HCT116 (cell line): Measurements from ENCODE around the gene DOCK1. TPM values are rescaled to one million over a fixed set of nuclear protein-coding genes. Genes with fewer than 3 reads are reported as not detected.

ENCODE experiments used
- ATAC-seq: fragments of 200-7000 bp; cut with Tn5 transposase; 2 replicates; pipeline ENCODE4 v1.9.1; 2020; ENCODE audit warnings: mild to moderate bottlenecking, moderate library complexity
- BruUV-seq: library from RNA; stranded (reverse); fragments of 400-500 nt; replicated peaks from 2 replicates; lab custom pipeline; 2021; lab: Mats Ljungman, UMichigan
- CTCF ChIA-PET: fragments of 300-600 bp; sonication (Branson Sonifier 250); formaldehyde crosslinking; loops from one replicate; lab custom pipeline; 2021; ENCODE audit warnings: antibody characterized with exemption; lab: Charles Lee
- POLR2A ChIA-PET: fragments of 300-600, 350-600 bp; sonication (Branson Sonifier 250); formaldehyde crosslinking; loops from one replicate; lab custom pipeline; 2021; ENCODE audit warnings: antibody characterized with exemption; lab: Charles Lee
- RAD21 ChIA-PET, 2 experiments: fragments of 300-600 bp; sonication (Branson Sonifier 250); formaldehyde crosslinking; loops; one replicate each; lab custom pipeline; 2023; ENCODE audit warnings: low total read pairs in 2 of 2; ENCODE audit not compliant: uncharacterized antibody in 2 of 2, unreplicated experiment in 2 of 2, low non-redundant PET in 1 of 2; lab: Charles Lee
- DNase-seq: peaks from one replicate; pipeline ENCODE4 v3.0.0-alpha.2; 2010; ENCODE audit warnings: low read depth, low spot score
- H2AFZ ChIP-seq: fragments of 200-600 bp; shearing (Covaris generic), sonication (generic); 2 replicates; pipeline ENCODE4 v1.6.1; 2017; ENCODE audit warnings: low read depth, mixed run types, mixed read lengths, antibody characterized with exemption, low read length; ENCODE audit not compliant: poor library complexity, severe bottlenecking
- H3K27ac ChIP-seq: 2 replicates; pipeline ENCODE4 v1.5.1; 2012; ENCODE audit warnings: low read depth, low read length
- H3K27me3 ChIP-seq: fragments of 200-600 bp; sonication (generic); 2 replicates; pipeline ENCODE4 v1.6.1; 2016; ENCODE audit warnings: mixed run types, low read length, mixed read lengths; ENCODE audit not compliant: insufficient read depth
- H3K36me3 ChIP-seq, 2 experiments: fragments of 200-500 bp in 1 of 2; fragments of 200-600 bp in 1 of 2; sonication (Bioruptor generic) in 1 of 2; sonication (generic) in 1 of 2; 2 replicates each; pipeline versions ENCODE4 v1.5.1 to v1.6.1; 2014 to 2016; ENCODE audit warnings: low read length in 2 of 2, inconsistent platforms in 1 of 2, mixed read lengths in 1 of 2, mixed run types in 1 of 2; ENCODE audit not compliant: insufficient read depth in 2 of 2, control insufficient read depth in 1 of 2
- H3K4me1 ChIP-seq, 2 experiments: fragments of 200-600 bp in 1 of 2; sonication (generic) in 1 of 2; 2 replicates each; pipeline versions ENCODE4 v1.5.1 to v1.6.1; 2012 to 2017; ENCODE audit warnings: low read length in 2 of 2, inconsistent platforms in 1 of 2, mild to moderate bottlenecking in 1 of 2, mixed read lengths in 1 of 2, mixed run types in 1 of 2, moderate library complexity in 1 of 2; ENCODE audit not compliant: insufficient read depth in 2 of 2, control insufficient read depth in 1 of 2
- H3K4me2 ChIP-seq: fragments of 200-600 bp; sonication (generic); 2 replicates; pipeline ENCODE4 v1.6.1; 2017; ENCODE audit warnings: mixed run types, low read length, mixed read lengths
- H3K4me3 ChIP-seq, 2 experiments: fragments of 200-600 bp in 1 of 2; sonication (generic) in 1 of 2; replicated peaks in 1 of 2; 2 replicates each; pipeline ENCODE4 v1.5.1; 2011 to 2016; ENCODE audit warnings: low read length in 2 of 2, control low read depth in 1 of 2, low read depth in 1 of 2, mild to moderate bottlenecking in 1 of 2, mixed read lengths in 1 of 2, mixed run types in 1 of 2
- H3K79me2 ChIP-seq: fragments of 200-600 bp; sonication (generic); 2 replicates; pipeline ENCODE4 v1.6.1; 2017; ENCODE audit warnings: mild to moderate bottlenecking, mixed run types, low read length, moderate library complexity, mixed read lengths; ENCODE audit not compliant: insufficient read depth
- H3K9ac ChIP-seq: fragments of 200-600 bp; sonication (generic); 2 replicates; pipeline ENCODE4 v1.6.1; 2016; ENCODE audit warnings: low read length, mixed read lengths
- H3K9me2 ChIP-seq: fragments of 200-600 bp; sonication (generic), shearing (Covaris generic); 2 replicates; pipeline ENCODE4 v1.6.1; 2017; ENCODE audit warnings: mixed run types, mild to moderate bottlenecking, moderate library complexity; ENCODE audit not compliant: insufficient read depth
- H3K9me3 ChIP-seq, 2 experiments: fragments of 200-500 bp in 1 of 2; fragments of 200-600 bp in 1 of 2; sonication (Bioruptor generic) in 1 of 2; sonication (generic) in 1 of 2; 2 replicates each; pipeline ENCODE4 v1.6.1; 2014 to 2017; ENCODE audit warnings: low read length in 2 of 2, mixed read lengths in 2 of 2, inconsistent platforms in 1 of 2, low read depth in 1 of 2, mild to moderate bottlenecking in 1 of 2, mixed run types in 1 of 2, moderate library complexity in 1 of 2; ENCODE audit not compliant: control insufficient read depth in 1 of 2, insufficient read depth in 1 of 2
- H4K20me1 ChIP-seq: fragments of 200-600 bp; sonication (generic), shearing (Covaris generic); 2 replicates; pipeline ENCODE4 v1.6.1; 2017; ENCODE audit warnings: mixed run types, mild to moderate bottlenecking, moderate library complexity; ENCODE audit not compliant: insufficient read depth
- CEBPB ChIP-seq: IDR thresholded peaks from 2 replicates; pipeline ENCODE4 v1.6.1; 2012; ENCODE audit warnings: low read depth
- EZH2phosphoT487 ChIP-seq: fragments of 200-600 bp; IDR thresholded peaks from 2 replicates; pipeline ENCODE4 v1.6.1; 2018; ENCODE audit warnings: antibody characterized with exemption, borderline replicate concordance
- POLR2A ChIP-seq: IDR thresholded peaks from 2 replicates; pipeline ENCODE4 v1.7.0; 2011; ENCODE audit warnings: borderline replicate concordance; ENCODE audit not compliant: insufficient read depth, insufficient read length; ENCODE audit errors: extremely low read depth
- TCF7L2 ChIP-seq: IDR thresholded peaks from 2 replicates; pipeline ENCODE4 v1.7.0; 2011; ENCODE audit warnings: borderline replicate concordance, inconsistent platforms; ENCODE audit not compliant: insufficient read depth, insufficient read length; ENCODE audit errors: extremely low read depth
- YY1 ChIP-seq: IDR thresholded peaks from 2 replicates; pipeline ENCODE4 v1.6.1; 2011; ENCODE audit warnings: low read length, low read depth, moderate library complexity, mild to moderate bottlenecking; ENCODE audit not compliant: insufficient replicate concordance; ENCODE audit errors: extremely low read depth
- ZFX ChIP-seq: fragments of 450-650 bp; IDR thresholded peaks from 2 replicates; pipeline ENCODE4 v1.6.1; 2017
- intact Hi-C: fragments of 100-400 bp; cut with micrococcal nuclease; formaldehyde crosslinking; loops from 2 replicates; pipeline ENCODE4 v1.10.0; 2022
- total RNA-seq: library from RNA; stranded (reverse); gene quantifications from one replicate; pipeline ENCODE4 v1.2.1, GENCODE V29; 2021; ENCODE audit not compliant: unreplicated experiment
- TF ChIP-seq, protein P1 (sequence below): IDR thresholded peaks from 2 replicates; pipeline ENCODE4 v1.6.1; 2012
- TF ChIP-seq, protein P2 (sequence below): IDR thresholded peaks from 2 replicates; pipeline ENCODE4 v1.6.1; 2012; ENCODE audit warnings: low read depth

The DOCK1 gene
- total RNA-seq, 1 experiment from 2014 or later, result 46.5 TPM

DNA sequence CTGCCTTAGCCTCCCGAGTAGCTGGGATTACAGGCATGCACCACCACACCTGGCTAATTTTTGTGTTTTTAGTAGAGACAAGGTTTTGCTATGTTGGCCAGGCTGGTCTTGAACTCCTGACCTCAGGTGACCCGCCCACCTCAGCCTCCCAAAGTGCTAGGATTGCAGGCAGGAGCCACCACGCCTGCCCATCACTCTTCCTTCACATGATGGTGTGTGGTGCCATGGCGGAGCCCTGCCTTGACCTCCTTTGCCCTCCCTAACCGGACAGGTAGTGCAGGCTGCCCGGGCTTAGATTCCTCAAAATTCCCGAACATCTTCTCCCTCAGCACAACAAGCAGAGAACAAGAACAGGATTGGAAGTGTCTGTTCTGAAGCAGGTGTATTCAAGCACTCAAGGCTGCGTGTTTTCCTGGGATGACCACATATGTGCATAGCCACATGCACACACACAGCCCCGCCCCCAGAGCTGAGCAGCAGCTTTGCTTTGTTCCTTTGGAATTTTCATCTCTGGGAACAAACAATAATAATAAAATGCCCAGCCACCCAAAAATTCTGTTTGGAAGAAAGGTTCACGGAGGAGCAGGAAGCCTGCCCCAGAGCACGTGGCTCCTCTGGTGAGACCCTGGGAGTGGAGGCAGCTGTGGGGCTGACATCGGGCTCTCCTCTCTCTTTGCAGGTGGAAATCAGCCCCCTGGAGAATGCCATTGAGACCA is 512.6 kb downstream of the DOCK1 start:
- no peak overlapping the region for H3K9ac ChIP-seq
- intact Hi-C loops, result no loop called here

More for the DNA sequence above, 512.6 kb downstream of the DOCK1 start:
- TF ChIP-seq POLR2A (no peak), TCF7L2 (no peak), YY1 (no peak), CEBPB (no peak), EZH2phosphoT487 (no peak), ZFX (no peak)
- TF ChIP-seq, protein P1, sequence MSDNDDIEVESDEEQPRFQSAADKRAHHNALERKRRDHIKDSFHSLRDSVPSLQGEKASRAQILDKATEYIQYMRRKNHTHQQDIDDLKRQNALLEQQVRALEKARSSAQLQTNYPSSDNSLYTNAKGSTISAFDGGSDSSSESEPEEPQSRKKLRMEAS, result no peak
- TF ChIP-seq, protein P2, sequence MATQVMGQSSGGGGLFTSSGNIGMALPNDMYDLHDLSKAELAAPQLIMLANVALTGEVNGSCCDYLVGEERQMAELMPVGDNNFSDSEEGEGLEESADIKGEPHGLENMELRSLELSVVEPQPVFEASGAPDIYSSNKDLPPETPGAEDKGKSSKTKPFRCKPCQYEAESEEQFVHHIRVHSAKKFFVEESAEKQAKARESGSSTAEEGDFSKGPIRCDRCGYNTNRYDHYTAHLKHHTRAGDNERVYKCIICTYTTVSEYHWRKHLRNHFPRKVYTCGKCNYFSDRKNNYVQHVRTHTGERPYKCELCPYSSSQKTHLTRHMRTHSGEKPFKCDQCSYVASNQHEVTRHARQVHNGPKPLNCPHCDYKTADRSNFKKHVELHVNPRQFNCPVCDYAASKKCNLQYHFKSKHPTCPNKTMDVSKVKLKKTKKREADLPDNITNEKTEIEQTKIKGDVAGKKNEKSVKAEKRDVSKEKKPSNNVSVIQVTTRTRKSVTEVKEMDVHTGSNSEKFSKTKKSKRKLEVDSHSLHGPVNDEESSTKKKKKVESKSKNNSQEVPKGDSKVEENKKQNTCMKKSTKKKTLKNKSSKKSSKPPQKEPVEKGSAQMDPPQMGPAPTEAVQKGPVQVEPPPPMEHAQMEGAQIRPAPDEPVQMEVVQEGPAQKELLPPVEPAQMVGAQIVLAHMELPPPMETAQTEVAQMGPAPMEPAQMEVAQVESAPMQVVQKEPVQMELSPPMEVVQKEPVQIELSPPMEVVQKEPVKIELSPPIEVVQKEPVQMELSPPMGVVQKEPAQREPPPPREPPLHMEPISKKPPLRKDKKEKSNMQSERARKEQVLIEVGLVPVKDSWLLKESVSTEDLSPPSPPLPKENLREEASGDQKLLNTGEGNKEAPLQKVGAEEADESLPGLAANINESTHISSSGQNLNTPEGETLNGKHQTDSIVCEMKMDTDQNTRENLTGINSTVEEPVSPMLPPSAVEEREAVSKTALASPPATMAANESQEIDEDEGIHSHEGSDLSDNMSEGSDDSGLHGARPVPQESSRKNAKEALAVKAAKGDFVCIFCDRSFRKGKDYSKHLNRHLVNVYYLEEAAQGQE, result no peak
- H4K20me1 ChIP-seq, result no peaks in the 10 kb centered on the region
- H3K9me3 ChIP-seq, result no peaks in the 10 kb centered on the region
- no peaks in the 10 kb centered on the region for H3K27me3 ChIP-seq
- CTCF ChIA-PET, result no interaction called here
- DNase-seq, result no peak
- RAD21 ChIA-PET, result no interaction called here
- ATAC-seq, result no peak
- no peak overlapping the region for H3K4me3 ChIP-seq
- POLR2A ChIA-PET, result no interaction called here
- no peaks in the 10 kb centered on the region for H3K9me2 ChIP-seq
- BruUV-seq, result no TSS peak
- no peak overlapping the region for H3K4me2 ChIP-seq
- H3K4me1 ChIP-seq, result no peaks in the 10 kb centered on the region
- H3K36me3 ChIP-seq, result no peaks in the 10 kb centered on the region
- no peaks in the 10 kb centered on the region for H3K79me2 ChIP-seq
- no peak overlapping the region for H3K27ac ChIP-seq
- H2AFZ ChIP-seq, result no peak overlapping the region
